Hepatocyte (in vitro differentiated cells): ENCODE measurements around the gene DLG2.
"Not testable (repeated sequence)": the region's sequence is repeated elsewhere in the genome, so short reads cannot be mapped to it uniquely, and the experiment has no call there.

ENCODE experiments used
- EZH2 ChIP-seq: fragments of 200-600 bp; sonication (generic); IDR thresholded peaks from 2 replicates; pipeline ENCODE4 v1.6.1; 2016; ENCODE audit warnings: antibody characterized with exemption, mild to moderate bottlenecking, borderline replicate concordance
- EZH2phosphoT487 ChIP-seq: fragments of 200-600 bp; sonication (generic); IDR thresholded peaks from one replicate; pipeline ENCODE4 v1.6.1; 2018; ENCODE audit warnings: antibody characterized with exemption, mild to moderate bottlenecking, low read depth, moderate library complexity; ENCODE audit not compliant: unreplicated experiment, severe bottlenecking
- TF ChIP-seq, protein P1 (sequence below): fragments of 200-600 bp; sonication (generic); IDR thresholded peaks from 2 replicates; pipeline ENCODE4 v1.5.1; 2016; ENCODE audit warnings: antibody characterized with exemption, mild to moderate bottlenecking; ENCODE audit not compliant: poor library complexity

DNA sequence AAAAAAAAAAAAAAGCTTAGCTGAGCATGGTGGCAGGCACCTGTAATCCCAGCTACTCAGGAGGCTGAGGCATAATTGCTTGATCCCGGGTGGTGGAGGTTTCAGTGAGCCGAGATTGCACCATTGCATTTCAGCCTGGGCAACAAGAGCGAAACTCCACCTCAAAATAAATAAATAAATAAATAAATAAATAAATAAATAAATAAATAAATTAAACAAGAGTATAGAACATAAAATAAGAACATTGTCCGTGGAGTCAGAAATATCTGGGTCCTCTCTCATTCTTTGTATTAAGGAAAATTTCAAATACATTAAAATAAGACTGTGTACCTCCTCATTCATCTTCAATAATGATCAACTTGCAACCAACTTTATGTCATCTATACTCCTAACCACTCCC lies 843.0 kb downstream of the DLG2 start:
- TF ChIP-seq, protein P1, sequence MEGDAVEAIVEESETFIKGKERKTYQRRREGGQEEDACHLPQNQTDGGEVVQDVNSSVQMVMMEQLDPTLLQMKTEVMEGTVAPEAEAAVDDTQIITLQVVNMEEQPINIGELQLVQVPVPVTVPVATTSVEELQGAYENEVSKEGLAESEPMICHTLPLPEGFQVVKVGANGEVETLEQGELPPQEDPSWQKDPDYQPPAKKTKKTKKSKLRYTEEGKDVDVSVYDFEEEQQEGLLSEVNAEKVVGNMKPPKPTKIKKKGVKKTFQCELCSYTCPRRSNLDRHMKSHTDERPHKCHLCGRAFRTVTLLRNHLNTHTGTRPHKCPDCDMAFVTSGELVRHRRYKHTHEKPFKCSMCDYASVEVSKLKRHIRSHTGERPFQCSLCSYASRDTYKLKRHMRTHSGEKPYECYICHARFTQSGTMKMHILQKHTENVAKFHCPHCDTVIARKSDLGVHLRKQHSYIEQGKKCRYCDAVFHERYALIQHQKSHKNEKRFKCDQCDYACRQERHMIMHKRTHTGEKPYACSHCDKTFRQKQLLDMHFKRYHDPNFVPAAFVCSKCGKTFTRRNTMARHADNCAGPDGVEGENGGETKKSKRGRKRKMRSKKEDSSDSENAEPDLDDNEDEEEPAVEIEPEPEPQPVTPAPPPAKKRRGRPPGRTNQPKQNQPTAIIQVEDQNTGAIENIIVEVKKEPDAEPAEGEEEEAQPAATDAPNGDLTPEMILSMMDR, result not testable (repeated sequence)
- TF ChIP-seq EZH2phosphoT487, EZH2: not testable (repeated sequence)
